Measurements from ENCODE around the gene B4GALT7. TPM values are rescaled to one million over a fixed set of nuclear protein-coding genes. Genes with fewer than 3 reads are reported as not detected.

The B4GALT7 gene
- total RNA-seq, 1 donor from 2014 or later: 24.2 TPM

DNA sequence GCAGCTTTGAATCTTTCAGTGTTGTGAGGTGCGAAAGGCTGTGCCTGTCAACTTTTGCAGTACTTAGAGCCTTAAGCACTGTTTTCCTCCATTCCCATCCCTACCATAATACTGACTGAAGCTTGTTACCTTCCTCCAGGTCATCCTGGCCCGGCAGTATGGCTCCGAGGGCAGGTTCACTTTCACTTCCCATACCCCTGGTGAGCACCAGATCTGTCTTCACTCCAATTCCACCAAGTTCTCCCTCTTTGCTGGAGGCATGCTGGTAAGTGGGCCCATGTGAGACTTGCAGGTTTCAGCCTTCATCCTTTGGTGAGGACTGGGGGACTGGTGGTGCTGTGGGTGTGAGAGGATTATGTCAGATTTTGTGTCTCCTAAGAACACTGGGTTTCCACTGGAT, 6.4 kb upstream of the B4GALT7 start:
- no peak for DNase-seq (ENCODE audit: low read depth in 2 of 2)

DNA sequence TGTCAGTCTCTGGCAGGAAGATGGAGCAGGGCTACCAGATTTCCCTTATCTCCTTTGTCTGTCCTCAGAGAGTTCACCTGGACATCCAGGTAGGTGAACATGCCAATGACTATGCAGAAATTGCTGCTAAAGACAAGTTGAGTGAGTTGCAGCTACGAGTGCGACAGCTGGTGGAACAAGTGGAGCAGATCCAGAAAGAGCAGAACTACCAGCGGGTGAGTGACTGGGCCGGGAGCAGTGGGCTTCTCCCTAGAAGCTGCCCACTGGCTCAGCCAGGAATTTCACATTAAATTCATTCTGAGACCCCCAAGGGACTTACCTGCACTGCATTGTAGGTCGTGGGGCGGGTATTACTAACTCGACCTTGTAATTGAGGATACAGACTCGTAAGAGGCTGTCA, 5.9 kb upstream of the B4GALT7 start:
- no peak for DNase-seq (ENCODE audit: low read depth in 2 of 2)

DNA sequence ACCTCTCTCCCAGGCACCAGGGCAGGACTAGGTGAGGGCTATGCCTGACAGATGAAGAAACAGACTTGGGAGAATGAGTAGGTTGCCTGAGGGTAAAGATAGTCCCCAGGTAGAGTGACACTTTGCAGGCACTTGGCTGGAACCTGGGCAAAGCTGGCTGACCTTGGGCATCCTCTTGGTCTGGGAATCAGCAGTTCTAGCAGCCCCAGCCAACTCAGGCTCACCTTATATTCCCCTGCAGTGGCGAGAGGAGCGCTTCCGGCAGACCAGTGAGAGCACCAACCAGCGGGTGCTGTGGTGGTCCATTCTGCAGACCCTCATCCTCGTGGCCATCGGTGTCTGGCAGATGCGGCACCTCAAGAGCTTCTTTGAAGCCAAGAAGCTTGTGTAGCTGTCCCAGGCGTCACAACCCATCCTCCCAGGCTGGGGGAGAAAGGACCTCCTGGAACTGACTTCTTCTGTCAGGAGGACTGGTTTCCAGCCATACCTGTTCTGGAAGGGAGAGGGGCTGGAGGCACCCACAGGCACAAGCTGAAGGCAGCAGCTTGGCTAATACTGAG, 4.8 kb upstream of the B4GALT7 start:
- no peak for DNase-seq (ENCODE audit: low read depth in 2 of 2)

DNA sequence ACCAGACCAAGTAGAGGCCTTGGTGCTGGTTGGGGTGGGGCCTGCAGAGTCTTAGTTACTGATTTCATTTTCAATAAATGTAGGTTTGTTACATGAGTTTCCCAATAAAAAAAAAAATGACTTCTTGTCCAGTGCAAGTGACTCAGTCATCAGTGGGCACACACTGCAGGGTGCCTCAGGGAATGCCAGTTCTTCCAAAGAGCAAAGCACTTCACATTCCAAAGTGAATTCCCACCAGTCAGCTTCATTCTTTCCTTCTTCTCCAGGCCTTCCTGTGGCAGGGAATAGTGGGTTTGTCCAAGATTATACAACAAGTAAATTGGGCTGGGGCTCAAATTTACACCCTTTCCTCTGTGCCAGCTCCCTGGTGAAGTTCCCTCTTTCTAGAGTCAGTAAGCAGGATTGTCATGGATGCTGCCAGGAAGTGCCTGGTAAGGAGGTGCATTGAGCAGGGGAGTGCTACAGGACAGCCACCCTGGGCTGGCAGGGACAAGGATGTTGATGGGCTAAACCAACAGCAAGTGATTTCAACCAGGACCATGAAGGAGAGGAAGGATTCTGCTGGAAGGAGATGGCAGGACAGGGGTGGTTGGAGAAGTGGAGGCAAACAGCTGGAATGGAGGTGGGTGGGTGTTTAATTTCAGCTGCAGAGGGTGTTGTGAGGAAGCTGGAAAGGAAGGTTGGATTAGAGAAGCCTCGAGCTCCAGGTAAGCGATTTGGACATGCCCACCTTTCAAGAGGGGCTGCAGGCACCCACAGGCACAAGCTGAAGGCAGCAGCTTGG, 3.7 kb upstream of the B4GALT7 start:
- DNase-seq (ENCODE audit: low read depth in 2 of 2): no peak

DNA sequence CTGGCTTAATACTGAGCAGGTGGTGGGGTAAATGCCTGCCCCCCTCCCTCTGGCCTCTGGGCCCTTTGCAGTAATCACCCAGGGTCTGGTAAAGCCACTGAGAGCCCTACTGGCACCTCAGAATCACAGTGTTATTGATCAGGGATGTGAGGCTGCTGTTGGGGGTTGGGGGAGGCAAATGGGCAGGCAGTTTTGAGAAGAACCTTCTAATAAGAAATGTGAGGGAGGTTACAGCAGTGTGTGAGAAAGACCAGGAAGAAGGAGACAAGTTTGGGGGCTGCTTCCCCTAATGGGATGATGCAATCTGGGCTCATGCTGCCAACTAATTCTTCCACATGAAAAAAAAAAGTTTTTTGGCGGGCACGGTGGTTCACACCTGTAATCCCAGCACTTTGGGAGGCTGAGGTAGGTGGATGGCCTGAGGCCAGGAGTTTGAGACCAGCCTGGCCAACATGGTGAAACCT, 3.1 kb upstream of the B4GALT7 start:
- no peak for DNase-seq (ENCODE audit: low read depth in 2 of 2)

DNA sequence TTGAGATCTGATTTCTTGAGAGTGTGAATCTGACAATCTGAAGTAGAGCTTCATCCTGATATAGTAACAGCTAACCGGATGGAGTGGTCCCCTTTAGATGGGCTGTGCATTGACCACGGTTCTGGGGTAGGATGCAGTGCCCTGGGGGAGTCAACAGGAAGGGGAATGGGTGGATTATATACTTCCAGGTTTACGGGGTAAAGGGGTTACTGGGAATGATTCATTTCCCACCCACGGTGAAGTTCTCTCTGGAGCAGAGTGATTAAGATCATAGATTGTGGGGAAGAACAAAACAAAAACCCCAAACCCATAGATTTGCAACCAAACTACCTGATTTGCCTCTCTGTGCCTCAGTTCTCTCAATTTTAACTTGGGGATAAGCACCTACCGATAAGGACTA, 1.5 kb upstream of the B4GALT7 start:
- DNase-seq (ENCODE audit: low read depth in 2 of 2): peak in 1 of 2 donors; percentile 37

DNA sequence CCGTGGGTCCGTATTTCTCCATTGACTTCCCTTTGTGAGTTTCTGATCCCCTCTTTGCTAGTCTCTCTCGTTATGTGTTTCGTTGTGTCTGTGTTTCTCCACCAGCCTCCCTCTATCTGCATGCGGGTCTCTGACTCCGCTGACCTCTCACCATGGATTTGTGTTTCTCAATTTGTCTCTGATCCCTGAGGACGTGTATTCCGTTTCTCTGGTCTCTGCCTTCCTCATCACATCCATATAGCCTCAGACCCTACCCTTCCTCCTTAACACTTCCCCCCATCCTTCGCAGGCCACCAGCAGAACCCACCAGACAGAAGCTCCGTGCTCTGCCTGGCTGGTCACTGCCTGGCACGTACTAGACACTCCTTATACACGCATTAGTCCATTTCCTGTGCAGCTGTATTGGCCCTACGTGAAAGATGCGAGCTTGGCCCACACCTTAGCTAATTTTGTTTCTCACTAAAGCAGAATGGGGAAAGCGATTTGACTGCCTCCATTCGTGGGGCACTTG, 631 bp downstream of the B4GALT7 start:
- peak; percentile 32 to 63 for DNase-seq (ENCODE audit: low read depth in 2 of 2)

DNA sequence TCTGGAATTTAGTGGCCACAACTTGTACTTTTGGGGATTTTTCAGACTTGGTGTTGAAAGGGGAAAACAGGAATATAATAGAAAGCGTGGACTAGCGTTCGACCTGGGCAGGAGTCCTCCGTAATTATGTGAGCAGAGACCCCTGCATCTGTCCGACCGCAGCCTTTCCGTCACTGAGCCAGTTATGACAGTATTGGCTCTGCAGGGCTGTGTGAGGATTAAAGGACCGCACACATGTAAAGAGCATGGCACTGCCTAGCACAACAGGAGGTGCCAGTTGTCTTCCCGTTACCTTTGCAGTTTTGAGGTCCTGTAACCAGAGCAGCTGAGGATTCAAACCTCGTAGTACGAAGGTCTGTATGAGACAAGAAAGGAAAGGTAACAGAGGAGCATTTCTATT, 1.2 kb downstream of the B4GALT7 start:
- DNase-seq (ENCODE audit: low read depth in 2 of 2): no peak

DNA sequence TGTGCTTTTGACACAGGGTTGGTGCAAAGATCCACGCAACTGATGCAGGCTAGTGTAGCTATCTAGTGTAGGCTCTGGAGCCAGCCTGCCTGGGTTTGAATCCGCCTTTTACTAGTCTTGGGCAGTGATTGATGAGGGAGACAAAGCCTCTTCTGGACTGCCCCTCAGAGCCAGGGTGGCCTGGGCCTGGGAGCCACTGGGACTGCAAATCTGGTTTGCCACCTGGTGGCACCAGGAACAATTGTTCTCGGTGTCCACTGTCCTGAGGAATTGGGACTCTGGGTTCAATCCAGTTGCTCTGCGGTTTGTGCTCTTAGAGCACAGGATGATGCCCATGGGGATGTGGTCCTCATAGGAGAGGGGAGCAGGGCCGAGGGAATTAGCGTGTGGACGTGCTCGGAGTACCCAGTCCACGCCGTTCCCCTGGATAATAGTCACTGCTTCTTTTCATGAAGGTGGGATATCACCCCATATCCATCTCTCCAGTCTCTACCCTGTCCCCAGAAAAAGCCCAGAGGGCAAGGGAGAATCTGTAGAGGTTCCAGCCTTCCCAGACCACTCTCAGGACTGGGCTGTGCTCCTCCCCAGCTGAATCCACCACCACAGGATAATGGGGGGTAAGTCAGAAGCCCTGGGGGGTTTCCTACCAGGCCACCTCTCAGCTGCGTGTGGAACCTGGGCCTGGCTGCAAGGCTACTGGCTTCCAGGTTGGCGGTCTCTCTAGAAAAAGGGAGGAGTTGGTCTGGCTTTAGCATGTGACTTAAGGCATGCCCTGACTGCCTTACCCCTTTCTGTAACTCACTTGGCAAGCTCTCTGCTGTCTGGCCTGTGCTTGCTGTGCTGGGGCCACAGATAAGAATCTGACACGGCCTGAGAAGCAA, 1.9 kb downstream of the B4GALT7 start:
- peak in 1 of 2 donors; percentile 42 for DNase-seq (ENCODE audit: low read depth in 2 of 2)

DNA sequence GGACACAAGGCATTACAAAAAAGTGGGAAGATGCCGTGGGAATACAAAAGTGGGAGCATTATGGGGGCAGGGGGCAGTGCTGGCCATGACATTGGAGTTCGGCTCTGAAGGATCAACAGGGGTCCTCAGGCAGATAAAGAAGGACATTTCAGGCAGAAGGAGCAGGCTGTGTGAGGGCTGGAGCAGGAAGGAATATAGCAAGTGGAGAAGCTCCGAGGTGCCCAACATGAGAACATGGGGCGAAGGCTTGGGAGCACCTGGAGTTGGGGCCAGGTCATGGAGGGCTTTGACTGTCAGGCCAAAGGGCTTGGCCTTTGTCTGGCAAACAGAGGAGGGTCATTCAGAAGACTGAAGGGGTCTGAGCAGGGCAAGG, 2.5 kb downstream of the B4GALT7 start:
- no peak for DNase-seq (ENCODE audit: low read depth in 2 of 2)

DNA sequence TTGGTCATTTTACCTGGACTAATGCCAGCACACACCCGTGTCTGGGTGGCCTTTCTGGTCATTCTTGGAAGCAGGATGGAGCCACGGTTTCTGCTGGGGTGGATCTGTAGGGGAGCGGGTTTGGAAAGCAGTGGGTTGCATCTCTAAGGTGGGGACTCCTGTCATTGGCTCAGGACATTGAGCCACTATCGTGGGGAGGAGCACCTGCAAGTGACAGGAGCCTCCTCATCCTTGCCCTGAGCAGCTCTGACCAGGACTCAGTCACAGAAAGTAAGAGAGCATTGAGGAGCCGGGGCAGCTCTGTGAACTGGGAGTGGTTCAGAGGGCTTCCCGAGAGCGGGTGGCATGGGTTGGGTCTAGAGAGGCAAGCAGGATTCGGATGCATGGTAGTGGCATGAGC, 3.7 kb downstream of the B4GALT7 start:
- DNase-seq (ENCODE audit: low read depth in 2 of 2): no peak

DNA sequence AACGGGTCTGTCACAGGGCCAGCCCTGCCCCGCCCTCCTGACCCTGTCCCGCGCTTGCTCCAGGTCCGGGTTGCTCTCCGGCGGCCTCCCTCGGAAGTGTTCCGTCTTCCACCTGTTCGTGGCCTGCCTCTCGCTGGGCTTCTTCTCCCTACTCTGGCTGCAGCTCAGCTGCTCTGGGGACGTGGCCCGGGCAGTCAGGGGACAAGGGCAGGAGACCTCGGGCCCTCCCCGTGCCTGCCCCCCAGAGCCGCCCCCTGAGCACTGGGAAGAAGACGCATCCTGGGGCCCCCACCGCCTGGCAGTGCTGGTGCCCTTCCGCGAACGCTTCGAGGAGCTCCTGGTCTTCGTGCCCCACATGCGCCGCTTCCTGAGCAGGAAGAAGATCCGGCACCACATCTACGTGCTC, 4.2 kb downstream of the B4GALT7 start:
- no peak for DNase-seq (ENCODE audit: low read depth in 2 of 2)

DNA sequence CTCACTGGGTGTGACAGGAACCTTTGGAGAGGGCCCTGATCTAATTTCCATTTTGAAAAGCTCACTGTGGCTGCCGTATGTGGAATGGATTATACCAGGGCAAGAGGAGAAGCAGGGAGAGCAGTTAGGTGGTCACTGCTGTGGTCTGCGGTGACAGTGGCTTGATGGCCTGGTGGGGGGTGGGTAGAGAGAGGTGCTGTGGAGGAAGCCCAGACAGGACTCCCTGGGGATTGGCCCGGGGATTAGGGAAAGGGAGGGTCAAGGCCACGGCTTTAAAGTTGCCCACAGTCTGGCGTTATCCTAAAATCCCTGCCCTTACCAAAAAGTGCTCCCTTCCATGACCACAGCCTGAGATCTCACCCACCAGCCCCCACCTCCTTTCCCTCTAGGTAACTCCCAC, 4.7 kb downstream of the B4GALT7 start:
- DNase-seq (ENCODE audit: low read depth in 2 of 2): no peak

DNA sequence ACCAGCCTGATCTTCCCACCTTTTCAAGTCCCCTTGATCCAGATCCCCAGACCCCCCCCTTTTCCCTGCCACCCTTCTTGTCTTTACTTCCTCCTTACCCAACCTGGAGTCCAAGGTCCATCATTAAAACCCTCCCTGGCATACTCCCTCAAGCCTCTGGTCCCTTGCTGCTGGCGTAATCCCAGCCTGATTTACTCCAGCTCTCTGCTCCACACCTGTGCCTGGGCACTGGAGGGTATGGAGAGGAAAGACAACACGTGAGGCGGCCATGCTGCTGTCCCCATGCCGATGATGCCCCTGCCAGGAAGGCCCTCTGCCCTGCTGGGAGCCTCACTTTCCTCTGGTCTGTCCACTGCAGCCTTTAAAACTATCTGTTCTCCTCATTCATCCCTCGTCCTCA, 5.1 kb downstream of the B4GALT7 start:
- DNase-seq (ENCODE audit: low read depth in 2 of 2): no peak

DNA sequence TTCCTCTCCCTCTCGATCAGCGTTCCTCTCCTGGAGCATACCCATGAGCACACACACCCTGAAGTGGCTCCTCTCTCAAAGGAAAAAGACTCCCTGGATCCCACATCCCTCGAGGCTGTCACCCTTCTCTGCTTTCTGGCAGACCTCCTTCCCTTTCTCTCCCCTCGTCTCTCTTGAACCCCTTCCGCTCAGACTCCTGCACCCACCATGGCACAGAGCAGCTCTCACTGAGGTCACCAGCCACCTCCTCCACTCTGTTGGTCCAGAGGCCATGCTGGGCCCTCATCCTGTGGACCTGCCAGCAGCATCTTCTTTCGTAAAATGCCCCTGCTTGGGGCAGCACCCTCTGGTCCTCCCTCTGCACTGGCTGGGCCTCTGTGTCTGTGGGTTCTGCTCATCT, 5.7 kb downstream of the B4GALT7 start:
- no peak for DNase-seq (ENCODE audit: low read depth in 2 of 2)

DNA sequence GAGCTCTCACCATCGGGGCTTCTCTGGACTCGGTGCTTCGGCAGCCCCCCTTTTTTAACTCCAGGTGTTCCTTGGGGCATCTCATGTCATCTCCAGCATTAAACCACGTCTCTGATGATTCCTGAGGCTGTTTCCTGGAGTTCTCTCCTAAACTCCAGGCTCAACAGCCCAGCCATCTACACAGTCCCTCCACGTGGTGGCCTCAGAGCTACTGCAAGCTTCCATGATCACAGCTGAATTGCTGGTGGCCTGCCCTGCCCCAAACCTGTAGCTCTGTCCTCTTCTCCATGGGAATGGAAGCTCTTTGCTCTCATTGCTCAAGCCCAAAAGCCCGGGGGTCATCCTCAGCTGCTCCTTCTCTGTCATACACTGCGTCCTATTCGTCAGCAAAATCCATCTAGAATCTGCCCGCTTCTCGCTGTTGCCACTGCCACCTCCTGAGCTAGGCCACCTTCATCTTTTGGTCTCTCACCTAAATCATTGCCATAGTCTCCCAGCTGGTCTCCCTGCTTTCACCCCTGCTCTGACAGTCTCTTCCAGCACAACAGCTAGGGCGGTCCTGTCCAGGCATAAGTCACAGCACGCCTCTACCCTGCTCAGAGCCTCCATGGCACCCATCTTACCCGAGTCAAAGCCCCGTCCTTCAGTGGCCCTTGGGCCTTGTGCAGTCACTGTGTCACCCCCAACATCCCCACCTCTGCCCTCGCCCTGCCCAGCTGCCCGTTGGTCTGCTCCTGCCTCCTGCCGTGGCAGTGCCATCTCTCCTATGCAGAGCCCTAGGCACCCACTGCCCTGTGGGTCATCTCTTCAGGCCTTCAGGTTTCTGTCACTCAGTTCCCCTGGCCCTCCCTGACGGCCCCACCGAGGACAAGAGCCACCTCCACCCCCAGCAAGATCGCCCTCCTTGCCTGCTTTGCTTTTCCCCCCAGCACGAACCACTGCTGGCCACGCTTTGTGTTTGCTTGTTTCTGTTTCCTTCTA, 6.4 kb downstream of the B4GALT7 start:
- DNase-seq (ENCODE audit: low read depth in 2 of 2): no peak

DNA sequence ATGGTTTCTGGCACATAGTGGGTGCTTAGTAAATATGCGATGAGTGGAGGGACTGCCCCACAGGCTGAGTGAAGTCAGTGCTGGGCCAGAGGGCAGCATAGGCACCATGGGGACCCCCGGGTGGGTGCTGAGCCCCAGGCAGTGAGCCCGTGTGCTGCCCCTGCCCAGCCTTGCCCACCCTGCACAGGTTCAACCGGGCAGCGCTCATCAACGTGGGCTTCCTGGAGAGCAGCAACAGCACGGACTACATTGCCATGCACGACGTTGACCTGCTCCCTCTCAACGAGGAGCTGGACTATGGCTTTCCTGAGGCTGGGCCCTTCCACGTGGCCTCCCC, 7.2 kb downstream of the B4GALT7 start:
- no peak for DNase-seq (ENCODE audit: low read depth in 2 of 2)

DNA sequence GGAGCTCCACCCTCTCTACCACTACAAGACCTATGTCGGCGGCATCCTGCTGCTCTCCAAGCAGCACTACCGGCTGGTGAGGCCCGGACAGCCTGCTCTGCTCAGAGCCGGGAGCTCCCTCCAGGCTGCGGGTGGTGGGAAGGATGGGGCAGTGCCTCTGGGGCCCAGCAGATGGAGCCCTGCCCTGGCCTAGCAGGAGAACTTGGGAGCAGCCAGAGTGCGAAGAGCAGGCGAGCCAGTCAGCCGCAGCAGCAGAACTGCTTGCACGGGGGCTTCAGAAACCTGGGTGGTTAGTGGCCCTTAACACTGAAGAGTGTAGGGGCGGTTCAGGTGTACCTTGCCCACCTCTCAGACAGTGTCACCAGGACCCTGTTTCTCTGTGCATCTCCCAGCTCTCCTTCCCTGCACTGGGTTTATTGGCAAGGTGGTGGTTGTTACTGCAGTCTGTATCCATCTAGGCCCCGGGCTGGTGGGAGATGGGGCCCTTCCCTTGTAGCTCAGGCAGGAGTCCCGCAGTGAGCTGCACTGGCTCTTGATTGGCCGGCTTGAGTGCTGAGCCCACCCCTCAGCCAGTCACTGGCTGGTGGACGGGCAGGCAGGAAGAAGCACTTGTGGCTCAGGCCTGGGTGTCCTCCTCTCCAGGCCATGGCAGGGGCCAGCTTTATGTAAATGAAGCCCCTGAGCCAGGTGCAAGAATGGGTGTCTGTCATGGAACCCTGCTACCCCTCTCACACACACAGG, 7.7 kb downstream of the B4GALT7 start:
- peak; percentile 83 to 86 for DNase-seq (ENCODE audit: low read depth in 2 of 2)

DNA sequence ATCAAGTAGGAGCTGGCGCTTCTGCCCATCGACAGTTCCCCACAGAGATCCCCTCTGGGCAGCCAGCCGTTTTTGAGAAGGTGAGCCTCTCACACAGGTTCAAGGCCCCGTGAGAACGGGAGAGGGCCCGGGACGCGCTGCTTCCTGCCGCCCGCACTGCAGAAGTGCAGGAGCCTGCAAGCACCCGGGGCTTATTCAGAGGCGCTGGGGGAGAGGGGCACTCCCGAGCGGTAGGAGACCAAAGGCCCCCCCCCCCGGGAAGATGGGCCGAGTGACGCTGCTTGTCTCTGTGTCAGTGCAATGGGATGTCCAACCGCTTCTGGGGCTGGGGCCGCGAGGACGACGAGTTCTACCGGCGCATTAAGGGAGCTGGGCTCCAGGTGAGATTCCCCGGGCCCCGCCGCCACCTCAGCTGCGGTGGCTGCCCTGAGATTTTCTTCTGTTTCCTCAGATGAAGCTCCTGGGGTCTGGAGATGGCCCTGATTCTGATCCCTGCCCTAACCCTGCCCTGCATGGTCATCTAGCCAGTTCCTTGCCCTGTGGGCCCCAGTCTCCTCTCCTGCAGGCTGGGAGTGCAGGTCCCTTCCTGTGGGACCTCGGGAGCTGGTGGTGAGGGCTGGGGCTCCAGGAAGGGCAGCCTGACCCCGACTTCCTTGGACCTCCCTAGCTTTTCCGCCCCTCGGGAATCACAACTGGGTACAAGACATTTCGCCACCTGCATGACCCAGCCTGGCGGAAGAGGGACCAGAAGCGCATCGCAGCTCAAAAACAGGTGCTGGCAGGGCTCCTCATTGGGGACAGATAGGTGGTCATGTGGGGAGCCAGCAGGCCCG, 8.5 kb downstream of the B4GALT7 start:
- DNase-seq (ENCODE audit: low read depth in 2 of 2): no peak

All from lung microvascular endothelial cell (primary cell).